Left kidney (tissue), 2 donors: Measurements from ENCODE around the gene IDH2. TPM values are rescaled to one million over a fixed set of nuclear protein-coding genes. Genes with fewer than 3 reads are reported as not detected.

Experiments
- DNase-seq: peaks from one replicate; pipeline ENCODE4 v3.0.0-alpha.2; 2013
- polyA plus RNA-seq: library from polyadenylated mRNA; unstranded; fragments of 120-200 nt; gene quantifications from one replicate; pipeline ENCODE4 v1.2.1, GENCODE V29; 2013; ENCODE audit not compliant: insufficient read length

Gene IDH2
- polyA plus RNA-seq, 1 donor, result 185 TPM

- no peak for DNase-seq
Measured at GRCh38 chr15:90064911-90065681, 37.2 kb downstream of the IDH2 start.

- no peak for DNase-seq
Measured at GRCh38 chr15:90063770-90064247, 38.5 kb downstream of the IDH2 start.

- DNase-seq, result no peak
Measured at GRCh38 chr15:90062973-90063769, 39.1 kb downstream of the IDH2 start.

GRCh38 chr15:90062462-90062932 lies 39.8 kb downstream of the IDH2 start:
- no peak for DNase-seq

- DNase-seq, result no peak
Measured at GRCh38 chr15:90062023-90062442, 40.2 kb downstream of the IDH2 start.

GRCh38 chr15:90060797-90061196 lies 41.5 kb downstream of the IDH2 start:
- DNase-seq, result no peak

- no peak for DNase-seq
Measured at GRCh38 chr15:90059208-90059985, 42.9 kb downstream of the IDH2 start.

- DNase-seq, result no peak
Measured at GRCh38 chr15:90058775-90059174, 43.5 kb downstream of the IDH2 start.

GRCh38 chr15:90058308-90058707 lies 44.0 kb downstream of the IDH2 start:
- DNase-seq, result no peak

GRCh38 chr15:90056529-90056928 lies 45.7 kb downstream of the IDH2 start:
- no peak for DNase-seq

- no peak for DNase-seq
Measured at GRCh38 chr15:90055182-90055581, 47.1 kb downstream of the IDH2 start.

- no peak for DNase-seq
Measured at GRCh38 chr15:90054618-90055097, 47.6 kb downstream of the IDH2 start.

- no peak for DNase-seq
Measured at GRCh38 chr15:90053685-90054466, 48.4 kb downstream of the IDH2 start.

GRCh38 chr15:90051874-90052273 lies 50.4 kb downstream of the IDH2 start:
- no peak for DNase-seq

- DNase-seq, result no peak
Measured at GRCh38 chr15:90049666-90050604, 52.3 kb downstream of the IDH2 start.

GRCh38 chr15:90049030-90049429 lies 53.2 kb downstream of the IDH2 start:
- no peak for DNase-seq

- DNase-seq, result no peak
Measured at GRCh38 chr15:90047956-90048575, 54.2 kb downstream of the IDH2 start.

GRCh38 chr15:90046911-90047392 lies 55.3 kb downstream of the IDH2 start:
- DNase-seq, result no peak

- DNase-seq, result no peak
Measured at GRCh38 chr15:90046289-90046688, 56.0 kb downstream of the IDH2 start.
